CD4-positive, alpha-beta memory T cell (primary cell): ENCODE measurements around the gene CHDH. TPM values are rescaled to one million over a fixed set of nuclear protein-coding genes. Genes with fewer than 3 reads are reported as not detected.

Experiments used
- polyA plus RNA-seq, 2 donors: library from polyadenylated mRNA; unstranded; fragments of 300-500 nt; fragmentation: Illumina TruSeq; gene quantifications; one replicate each; pipeline ENCODE4 v1.2.3, GENCODE V29; 2021
- total RNA-seq, 2 experiments: library from RNA; stranded (reverse); gene quantifications; one replicate each; pipeline ENCODE4 v1.2.3, GENCODE V29; 2021

Gene CHDH
- total and polyA plus RNA-seq, 4 experiments from 2014 or later, result 0.23 to 0.67 (median 0.47) TPM; not detected in 1

Other genes with a start within 250 kb of the CHDH start
- under 1 TPM; 0.64 to 0.87 TPM for gene IL17RB, start 149 bp upstream of the CHDH start, total RNA-seq
- gene IL17RB, start 149 bp upstream of the CHDH start, polyA plus RNA-seq, result 1 to 10 TPM in 1 of 2 donors, under 1 TPM in 1; 0.09 to 1.0 TPM
- 10 to 100 TPM; 37.7 to 38.1 TPM for gene ACTR8, start 35.7 kb upstream of the CHDH start, total RNA-seq
- gene ACTR8, start 35.7 kb upstream of the CHDH start, polyA plus RNA-seq, result 10 to 100 TPM; 13.1 to 24.7 TPM
- 10 to 100 TPM; 43.2 to 50.7 TPM for gene SELENOK, start 45.4 kb upstream of the CHDH start, total RNA-seq
- gene SELENOK, start 45.4 kb upstream of the CHDH start, polyA plus RNA-seq, result 100 to 1,000 TPM; 103 to 134 TPM